ENCODE data around the gene DNTTIP2. TPM values are rescaled to one million over a fixed set of nuclear protein-coding genes. Genes with fewer than 3 reads are reported as not detected.
"Not testable (repeated sequence)": the region's sequence is repeated elsewhere in the genome, so short reads cannot be mapped to it uniquely, and the experiment has no call there.

Gene DNTTIP2
- total and polyA plus RNA-seq, 2 donors from 2014 or later = 47.3 to 48.4 TPM

DNA sequence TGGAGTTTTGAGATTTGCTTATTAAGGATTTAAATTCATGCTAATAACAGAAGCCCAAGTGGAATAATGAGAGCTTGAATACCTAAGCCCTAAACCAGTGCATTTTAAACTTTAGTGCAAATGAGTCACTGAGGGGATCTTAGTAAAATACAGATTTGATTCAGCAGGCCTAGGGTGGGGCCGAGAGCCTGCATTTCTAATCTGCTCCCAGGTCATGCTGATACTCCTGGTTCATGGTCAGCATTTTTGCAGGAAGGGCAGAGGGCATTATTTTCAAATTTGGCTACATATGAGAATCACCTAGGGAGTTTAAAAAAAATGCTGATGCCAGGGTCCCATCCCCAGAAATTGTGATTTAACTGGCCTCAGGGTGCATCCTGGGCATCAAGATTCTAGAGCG lies 39.3 kb downstream of the DNTTIP2 start:
- FAIRE-seq (no peak), DNase-seq (no peak)
- Histone ChIP-seq H3K36me3 (ENCODE audit: control insufficient read depth in 2 of 3, insufficient read depth in 3 of 3, low read length in 3 of 3) (no peaks in the 10 kb centered on the region), H3K4me3 (ENCODE audit: low read length in 3 of 3) (no peak overlapping the region), H3K9ac (ENCODE audit: low read length in 3 of 3) (no peak overlapping the region), H3K9me3 (ENCODE audit: control insufficient read depth in 2 of 3, insufficient read depth in 1 of 3, low read length in 3 of 3) (no peaks in the 10 kb centered on the region), H3K27ac (ENCODE audit: low read depth in 2 of 2, low read length in 2 of 2) (no peak overlapping the region), H3K4me1 (ENCODE audit: control insufficient read depth in 2 of 3, insufficient read depth in 2 of 3, low read depth in 1 of 3, low read length in 3 of 3) (peaks cover 0 to 3% (median 2%) of the 10 kb centered on the region in 3 donors), H3K27me3 (ENCODE audit: control insufficient read depth, insufficient read depth, low read length) (no peaks in the 10 kb centered on the region)
- TF ChIP-seq, protein P1, sequence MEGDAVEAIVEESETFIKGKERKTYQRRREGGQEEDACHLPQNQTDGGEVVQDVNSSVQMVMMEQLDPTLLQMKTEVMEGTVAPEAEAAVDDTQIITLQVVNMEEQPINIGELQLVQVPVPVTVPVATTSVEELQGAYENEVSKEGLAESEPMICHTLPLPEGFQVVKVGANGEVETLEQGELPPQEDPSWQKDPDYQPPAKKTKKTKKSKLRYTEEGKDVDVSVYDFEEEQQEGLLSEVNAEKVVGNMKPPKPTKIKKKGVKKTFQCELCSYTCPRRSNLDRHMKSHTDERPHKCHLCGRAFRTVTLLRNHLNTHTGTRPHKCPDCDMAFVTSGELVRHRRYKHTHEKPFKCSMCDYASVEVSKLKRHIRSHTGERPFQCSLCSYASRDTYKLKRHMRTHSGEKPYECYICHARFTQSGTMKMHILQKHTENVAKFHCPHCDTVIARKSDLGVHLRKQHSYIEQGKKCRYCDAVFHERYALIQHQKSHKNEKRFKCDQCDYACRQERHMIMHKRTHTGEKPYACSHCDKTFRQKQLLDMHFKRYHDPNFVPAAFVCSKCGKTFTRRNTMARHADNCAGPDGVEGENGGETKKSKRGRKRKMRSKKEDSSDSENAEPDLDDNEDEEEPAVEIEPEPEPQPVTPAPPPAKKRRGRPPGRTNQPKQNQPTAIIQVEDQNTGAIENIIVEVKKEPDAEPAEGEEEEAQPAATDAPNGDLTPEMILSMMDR (IDR thresholded peaks at IDR 0.05; ENCODE audit: borderline replicate concordance, extremely low read depth, insufficient read depth) = no peak
- intact Hi-C loops (cut with DNase I) = no loop called here

DNA sequence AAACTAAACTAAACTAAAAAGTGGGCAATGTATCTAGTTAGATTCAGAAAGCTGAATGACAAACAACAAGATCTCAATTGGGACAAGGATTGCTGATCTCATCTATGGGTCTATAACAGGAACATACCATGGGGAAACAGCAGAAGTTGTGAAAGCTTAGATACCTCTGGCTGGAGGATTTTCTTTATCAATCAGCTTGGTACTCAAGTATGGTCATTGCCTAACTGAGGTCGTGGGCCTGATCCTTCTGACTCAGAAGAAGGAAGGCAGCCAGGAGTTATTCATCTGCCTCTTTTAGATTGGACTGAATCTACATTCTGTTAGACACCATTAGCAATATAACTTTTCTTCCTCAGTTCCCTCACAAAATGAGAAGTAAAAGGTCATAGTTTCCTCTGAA lies 39.7 kb downstream of the DNTTIP2 start:
- intact Hi-C loops (cut with DNase I) = no loop called here
- DNase-seq = no peak

DNA sequence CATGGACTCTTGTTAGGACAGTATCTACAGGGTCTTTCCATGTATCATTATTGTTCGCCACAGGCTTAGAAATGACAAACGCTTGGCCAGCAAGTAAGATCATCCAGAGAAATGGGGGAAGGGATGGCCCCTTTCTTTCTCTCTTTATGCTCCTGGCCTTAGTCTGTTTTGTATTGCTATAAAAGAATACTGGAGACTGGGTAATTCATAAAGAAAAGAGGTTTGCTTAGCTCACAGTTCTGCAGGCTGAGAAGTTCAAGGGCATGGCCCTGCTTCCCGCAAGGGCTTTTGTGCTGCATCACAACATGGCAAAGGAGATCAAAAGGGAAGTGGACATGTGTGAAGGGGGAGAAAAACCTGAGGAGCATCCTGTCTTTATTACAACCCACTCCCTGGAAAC lies 41.0 kb downstream of the DNTTIP2 start:
- H3K27ac ChIP-seq (ENCODE audit: low read depth in 2 of 2, low read length in 2 of 2) = no peak overlapping the region
- TF ChIP-seq, protein P1 (IDR thresholded peaks at IDR 0.05; ENCODE audit: borderline replicate concordance, extremely low read depth, insufficient read depth) = no peak
- H3K36me3 ChIP-seq (ENCODE audit: control insufficient read depth in 2 of 3, insufficient read depth in 3 of 3, low read length in 3 of 3) = no peaks in the 10 kb centered on the region
- no peaks in the 10 kb centered on the region for H3K27me3 ChIP-seq (ENCODE audit: control insufficient read depth, insufficient read depth, low read length)
- no peak overlapping the region for H3K9ac ChIP-seq (ENCODE audit: low read length in 3 of 3)
- no peaks in the 10 kb centered on the region for H3K4me1 ChIP-seq (ENCODE audit: control insufficient read depth in 2 of 3, insufficient read depth in 2 of 3, low read depth in 1 of 3, low read length in 3 of 3)
- H3K4me3 ChIP-seq (ENCODE audit: low read length in 3 of 3) = no peak overlapping the region
- no peaks in the 10 kb centered on the region for H3K9me3 ChIP-seq (ENCODE audit: control insufficient read depth in 2 of 3, insufficient read depth in 1 of 3, low read length in 3 of 3)
- DNase-seq (no peak), FAIRE-seq (no peak)
- intact Hi-C loops (cut with DNase I) = no loop called here

More for the DNA sequence above, 39.7 kb downstream of the DNTTIP2 start:
- no peaks in the 10 kb centered on the region for H3K36me3 ChIP-seq (ENCODE audit: control insufficient read depth in 2 of 3, insufficient read depth in 3 of 3, low read length in 3 of 3)
- no peaks in the 10 kb centered on the region for H3K9me3 ChIP-seq (ENCODE audit: control insufficient read depth in 2 of 3, insufficient read depth in 1 of 3, low read length in 3 of 3)
- FAIRE-seq = no peak
- H3K4me1 ChIP-seq (ENCODE audit: control insufficient read depth in 2 of 3, insufficient read depth in 2 of 3, low read depth in 1 of 3, low read length in 3 of 3) = peaks cover 0 to under 1% (median 0%) of the 10 kb centered on the region in 3 donors
- no peak overlapping the region for H3K4me3 ChIP-seq (ENCODE audit: low read length in 3 of 3)
- H3K27me3 ChIP-seq (ENCODE audit: control insufficient read depth, insufficient read depth, low read length) = no peaks in the 10 kb centered on the region
- H3K9ac ChIP-seq (ENCODE audit: low read length in 3 of 3) = no peak overlapping the region
- TF ChIP-seq, protein P1 (IDR thresholded peaks at IDR 0.05; ENCODE audit: borderline replicate concordance, extremely low read depth, insufficient read depth) = no peak
- no peak overlapping the region for H3K27ac ChIP-seq (ENCODE audit: low read depth in 2 of 2, low read length in 2 of 2)

DNA sequence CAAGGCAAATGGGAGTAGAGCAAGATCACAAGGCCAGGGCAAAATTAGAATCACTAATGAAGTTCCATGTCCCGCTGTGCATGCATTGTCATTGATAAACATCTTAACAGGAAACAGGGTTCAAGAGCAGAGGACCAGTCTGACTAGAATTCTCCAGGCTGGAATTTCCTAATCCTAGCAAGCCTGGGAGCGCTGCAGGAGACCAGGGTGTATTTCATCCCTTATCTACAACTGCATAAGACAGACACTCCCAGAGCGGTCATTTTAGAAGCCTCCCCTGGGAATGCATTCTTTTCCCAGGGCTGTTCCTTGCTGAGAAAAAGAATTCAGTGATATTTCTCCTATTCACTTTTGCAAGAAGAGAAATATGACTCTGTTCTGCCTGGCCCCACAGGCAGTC lies 45.7 kb downstream of the DNTTIP2 start:
- FAIRE-seq; H3K4me1 ChIP-seq (ENCODE audit: control insufficient read depth in 2 of 3, insufficient read depth in 2 of 3, low read depth in 1 of 3, low read length in 3 of 3); H3K9me3 ChIP-seq (ENCODE audit: control insufficient read depth in 2 of 3, insufficient read depth in 1 of 3, low read length in 3 of 3); H3K27ac ChIP-seq (ENCODE audit: low read depth in 2 of 2, low read length in 2 of 2); H3K36me3 ChIP-seq (ENCODE audit: control insufficient read depth in 2 of 3, insufficient read depth in 3 of 3, low read length in 3 of 3); H3K4me3 ChIP-seq (ENCODE audit: low read length in 3 of 3); intact Hi-C loops (cut with DNase I); H3K9ac ChIP-seq (ENCODE audit: low read length in 3 of 3); H3K27me3 ChIP-seq (ENCODE audit: control insufficient read depth, insufficient read depth, low read length); DNase-seq: not testable (repeated sequence)

Measured in kidney (tissue), 14 donors.